ENCODE data around the gene SEMA4C. TPM values are rescaled to one million over a fixed set of nuclear protein-coding genes. Genes with fewer than 3 reads are reported as not detected.

Gene SEMA4C
- total RNA-seq, 4 donors from 2014 or later, result 54.4 to 82.7 (median 75.4) TPM

DNA sequence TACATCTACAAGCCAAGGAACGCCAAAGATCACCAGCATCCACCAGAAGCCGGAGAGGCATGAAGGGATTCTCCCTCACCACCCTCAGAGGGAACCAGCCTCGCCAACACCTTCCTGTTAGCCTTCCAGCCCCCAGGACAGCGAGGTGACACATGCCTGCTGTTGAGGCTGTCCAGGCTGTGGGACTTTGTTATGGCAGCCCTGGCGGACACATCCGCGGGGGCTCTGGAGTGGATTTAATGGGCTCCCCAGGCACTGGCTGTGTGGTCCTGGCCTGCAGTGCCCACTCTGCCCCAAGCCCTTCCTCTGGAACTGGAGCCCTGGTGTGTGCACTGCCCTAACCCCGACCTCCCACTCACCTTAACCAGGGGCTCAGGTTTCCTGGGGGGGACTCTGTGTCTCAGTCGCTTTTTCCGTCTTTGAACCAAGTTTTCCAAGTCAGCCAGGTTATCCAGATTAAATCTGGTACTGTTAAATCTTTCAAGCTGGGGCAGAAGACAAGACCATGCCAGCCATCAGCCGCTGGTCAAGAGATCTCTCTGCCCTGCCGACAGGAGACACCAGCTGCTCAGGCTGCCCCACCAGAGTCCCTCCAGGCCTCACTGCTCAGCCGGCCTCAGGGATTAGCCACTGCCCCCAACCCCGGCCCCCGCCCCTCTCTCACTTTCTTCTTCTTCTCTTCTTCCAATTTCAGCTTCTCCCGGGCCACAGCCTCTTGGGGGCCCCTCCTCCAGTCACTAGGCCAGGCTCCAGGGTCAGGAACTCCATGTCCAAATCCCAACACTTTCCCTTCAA, 28.0 kb downstream of the SEMA4C start:
- no peak overlapping the region for H3K27ac ChIP-seq (replicated peaks in 1 of 4)
- intact Hi-C loops (cut with DNase I), result no loop called here
- no peaks in the 10 kb centered on the region for H3K27me3 ChIP-seq
- H3K4me1 ChIP-seq, result peaks cover 14 to 28% (median 20%) of the 10 kb centered on the region in 4 donors
- no peaks in the 10 kb centered on the region for H3K9me3 ChIP-seq
- no peak overlapping the region for H3K4me3 ChIP-seq
- H3K36me3 ChIP-seq, result peaks cover 0 to 64% (median 35%) of the 10 kb centered on the region in 4 donors
- TF ChIP-seq POLR2A (IDR thresholded peaks at IDR 0.05; ENCODE audit: low read depth), result no peak
- DNase-seq (ENCODE audit: extremely low spot score), result no peak
- 80% methylated on average over 11 of the region's 16 CpGs for WGBS

DNA sequence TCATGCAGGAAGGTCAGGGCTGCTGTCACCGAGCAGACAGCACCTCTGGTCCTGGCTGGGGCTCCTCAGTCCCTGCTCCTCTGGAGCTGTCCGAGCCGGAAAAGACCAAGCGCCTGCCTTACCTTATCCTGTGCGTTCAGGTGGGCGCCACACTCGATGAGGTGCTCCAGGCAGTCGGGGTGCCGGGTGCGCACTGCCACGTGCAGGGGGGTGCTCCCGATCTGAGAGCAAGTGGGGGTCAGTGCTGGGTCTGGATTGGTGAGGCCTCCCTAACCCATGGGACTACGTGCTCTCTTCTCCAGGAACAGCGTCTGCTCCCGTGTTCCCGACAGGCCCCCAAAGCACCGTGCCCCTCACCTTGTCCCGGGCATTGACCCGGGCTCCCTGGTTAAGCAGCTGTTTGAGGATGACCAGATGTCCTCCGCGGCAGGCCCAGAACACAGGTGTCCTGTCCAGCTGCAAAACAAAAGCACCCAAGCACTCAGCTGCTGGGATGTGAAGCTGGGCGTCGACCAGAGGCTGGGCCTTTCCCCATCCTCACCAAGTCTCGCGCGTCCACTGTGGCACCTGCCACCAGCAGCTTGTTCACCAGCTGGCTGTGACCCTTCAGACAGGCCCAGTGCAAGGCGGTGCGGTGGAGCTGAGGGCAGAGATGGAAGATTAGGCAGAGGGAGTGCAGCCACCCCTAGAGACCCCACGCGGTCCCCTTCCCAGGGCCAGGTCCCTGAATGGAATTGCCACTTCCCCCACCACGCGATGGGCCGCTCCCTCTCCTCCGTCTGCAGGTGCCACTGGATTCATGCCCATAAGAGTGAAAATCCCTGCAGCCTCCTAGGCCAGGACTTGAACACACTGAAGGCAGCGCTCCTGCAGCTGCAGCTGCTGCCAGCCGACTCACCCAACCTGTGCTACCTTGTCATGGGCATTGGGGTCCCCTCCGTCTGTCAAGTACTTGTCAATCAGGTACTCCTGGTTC, 29.7 kb downstream of the SEMA4C start:
- H3K27me3 ChIP-seq, result no peaks in the 10 kb centered on the region
- 83% methylated on average over 18 of the region's 37 CpGs for WGBS
- H3K4me3 ChIP-seq, result no peak overlapping the region
- no peaks in the 10 kb centered on the region for H3K9me3 ChIP-seq
- intact Hi-C loops (cut with DNase I), result no loop called here
- H3K27ac ChIP-seq (replicated peaks in 1 of 4), result no peak overlapping the region
- DNase-seq (ENCODE audit: extremely low spot score), result no peak
- TF ChIP-seq POLR2AphosphoS5 (IDR thresholded peaks at IDR 0.05) (no peak), CTCF (IDR thresholded peaks at IDR 0.05) (no peak), POLR2A (IDR thresholded peaks at IDR 0.05; ENCODE audit: low read depth) (no peak), EP300 (IDR thresholded peaks at IDR 0.05) (no peak)
- peaks cover 10 to 20% (median 16%) of the 10 kb centered on the region in 4 donors for H3K4me1 ChIP-seq
- H3K36me3 ChIP-seq, result peaks cover 0 to 57% (median 27%) of the 10 kb centered on the region in 4 donors

DNA sequence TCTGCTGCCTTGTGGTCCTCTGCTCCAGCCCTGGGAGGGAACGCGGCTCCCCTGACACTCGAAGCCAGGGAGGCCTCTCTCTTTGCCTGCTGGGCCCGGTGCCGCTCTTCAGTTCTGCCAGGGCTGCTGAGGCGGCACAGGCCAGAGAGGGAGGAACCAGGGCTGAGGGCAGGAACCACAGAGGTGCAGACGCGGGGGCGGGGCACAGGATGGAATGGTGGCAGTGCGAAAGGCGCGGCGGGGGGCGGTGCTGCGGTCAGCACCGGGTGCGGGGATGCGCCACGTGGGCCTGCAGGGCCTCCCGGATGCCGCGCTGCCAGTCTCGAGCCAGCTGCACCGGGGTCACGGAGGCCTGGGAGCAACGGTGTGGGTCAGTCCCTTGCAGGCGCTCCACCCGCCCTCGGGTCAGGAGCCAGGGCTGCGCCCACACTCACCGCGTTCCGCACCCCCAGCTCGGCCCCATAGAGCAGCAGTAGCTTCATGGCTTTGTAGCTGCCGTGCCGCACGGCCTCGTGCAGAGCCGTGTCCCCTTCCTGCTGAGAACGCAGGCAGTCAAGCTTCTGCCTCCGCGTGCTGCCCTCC, 30.5 kb downstream of the SEMA4C start:
- WGBS, result 40% methylated on average over 1 of the region's 42 CpGs
- DNase-seq (ENCODE audit: extremely low spot score), result no peak
- Histone ChIP-seq H3K27me3 (no peaks in the 10 kb centered on the region), H3K36me3 (peaks cover 2 to 59% (median 35%) of the 10 kb centered on the region in 4 donors), H3K4me1 (peaks cover 10 to 20% (median 16%) of the 10 kb centered on the region in 4 donors), H3K27ac (replicated peaks in 1 of 4) (no peak overlapping the region), H3K9me3 (no peaks in the 10 kb centered on the region), H3K4me3 (peak overlapping the region in 2 of 4 donors; percentile 5 to 15)
- TF ChIP-seq POLR2AphosphoS5 (IDR thresholded peaks at IDR 0.05) (no peak), CTCF (IDR thresholded peaks at IDR 0.05) (no peak), POLR2A (IDR thresholded peaks at IDR 0.05; ENCODE audit: low read depth) (no peak), EP300 (IDR thresholded peaks at IDR 0.05) (no peak)
- intact Hi-C loops (cut with DNase I), result no loop called here

- Histone ChIP-seq H3K4me3 (no peak overlapping the region), H3K36me3 (peaks cover 4 to 61% (median 37%) of the 10 kb centered on the region in 4 donors), H3K27me3 (no peaks in the 10 kb centered on the region), H3K4me1 (peaks cover 14 to 24% (median 18%) of the 10 kb centered on the region in 4 donors), H3K27ac (replicated peaks in 1 of 4) (no peak overlapping the region), H3K9me3 (no peaks in the 10 kb centered on the region)
- intact Hi-C loops (cut with DNase I), result no loop called here
- WGBS, result 88% methylated on average over 15 of the region's 23 CpGs
- TF ChIP-seq EP300 (IDR thresholded peaks at IDR 0.05) (no peak), CTCF (IDR thresholded peaks at IDR 0.05) (no peak), POLR2AphosphoS5 (IDR thresholded peaks at IDR 0.05) (no peak), POLR2A (IDR thresholded peaks at IDR 0.05; ENCODE audit: low read depth) (no peak)
- no peak for DNase-seq (ENCODE audit: extremely low spot score)
Measured at GRCh38 chr2:96838345-96839292, 31.3 kb downstream of the SEMA4C start.
